A549 treated with CpdA at 1 μM for 4 hours (cell line): ENCODE results near the gene AP1S3. TPM values are rescaled to one million over a fixed set of nuclear protein-coding genes. Genes with fewer than 3 reads are reported as not detected.

Experiments
- total RNA-seq: library from RNA; stranded (reverse); fragments of 200-300 nt; extraction: Qiagen RNA extraction; gene quantifications from 5 replicates; pipeline ENCODE4 v1.2.3, GENCODE V29; 2022; ENCODE audit warnings: low read depth

Gene AP1S3
- 18.8 to 44.4 TPM (median 25.2 TPM) in 5 replicates for total RNA-seq

DNA sequence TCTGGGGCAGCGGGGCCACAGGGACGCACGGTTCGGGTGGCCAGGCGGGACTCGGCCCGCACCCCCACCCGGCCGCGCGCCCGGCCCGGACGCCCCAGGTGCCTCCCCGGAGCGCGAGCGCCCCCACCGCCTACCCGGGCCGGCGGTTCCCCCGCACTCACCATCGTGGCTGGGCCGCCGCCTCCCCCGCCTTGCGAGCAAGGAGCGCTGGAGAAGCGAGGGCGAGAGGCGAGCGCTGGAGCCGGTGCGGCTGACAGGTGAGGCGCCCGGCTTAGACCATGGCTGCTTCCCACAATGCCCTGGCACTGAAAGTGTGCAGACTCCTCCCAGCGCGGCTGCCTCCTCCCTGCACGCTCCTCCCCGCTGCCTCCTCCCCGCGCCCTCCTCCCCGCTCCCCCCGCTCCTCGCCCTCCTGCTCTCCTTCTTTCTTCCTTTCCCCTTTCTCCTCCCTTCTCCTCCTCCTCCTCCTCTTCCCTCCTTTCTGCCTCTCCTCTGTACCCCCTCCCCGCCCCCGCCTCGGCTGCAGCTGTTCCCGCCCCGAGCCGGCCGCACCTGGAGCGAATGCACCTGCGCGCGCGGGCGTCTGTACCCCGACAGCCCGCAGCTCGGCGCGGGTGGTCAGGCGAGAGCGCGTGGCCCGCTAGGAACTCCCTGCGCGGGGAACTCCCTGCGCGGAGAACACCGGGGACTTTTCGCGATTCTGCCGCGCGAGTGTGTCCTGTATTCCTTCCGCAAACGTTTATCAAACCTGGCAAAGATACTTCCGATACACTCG, at the start of gene AP1S3:
TSS of gene AP1S3 (minus strand) at position 296 of the 775 bp plus-strand sequence. CDS start at position 164, 132 bp downstream.

Other genes with a start within 250 kb of the AP1S3 start
- gene SCG2, start 235.2 kb downstream of the AP1S3 start, total RNA-seq: 0.86 to 1.4 TPM (median 1.2 TPM) in 5 replicates
- 29.9 to 37.8 TPM (median 37.3 TPM) in 5 replicates for gene WDFY1, start 107.8 kb upstream of the AP1S3 start, total RNA-seq
- 45.5 to 51.0 TPM (median 48.1 TPM) in 5 replicates for gene MRPL44, start 119.9 kb upstream of the AP1S3 start, total RNA-seq
- 210 to 248 TPM (median 215 TPM) in 5 replicates for gene SERPINE2, start 201.7 kb upstream of the AP1S3 start, total RNA-seq